Stimulated activated CD8-positive, alpha-beta memory T cell treated with anti-CD3 and anti-CD28 coated beads, Interleukin-15, amount 100 ng/mL, for 4 hours (primary cell): ENCODE measurements around the gene GPR17.

ENCODE experiments used
- DNase-seq, 2 donors: peaks; one replicate each; pipeline ENCODE4 v3.0.0-alpha.2; 2020; ENCODE audit warnings: low read depth in 2 of 2

The GPR17 gene

GRCh38 chr2:127614731-127615130, 31.2 kb upstream of the GPR17 start:
- no peak for DNase-seq

GRCh38 chr2:127615511-127616166, 30.3 kb upstream of the GPR17 start:
- DNase-seq: no peak

GRCh38 chr2:127618551-127619202, 27.3 kb upstream of the GPR17 start:
- no peak for DNase-seq

GRCh38 chr2:127619203-127619590, 26.8 kb upstream of the GPR17 start:
- no peak for DNase-seq

- no peak for DNase-seq
These were observed 25.9 kb upstream of the GPR17 start for GRCh38 chr2:127619877-127620705.

- DNase-seq: no peak
These were observed 25.1 kb upstream of the GPR17 start for GRCh38 chr2:127620866-127621265.

- no peak for DNase-seq
These were observed 23.9 kb upstream of the GPR17 start for GRCh38 chr2:127621981-127622431.

- DNase-seq: no peak
These were observed 23.2 kb upstream of the GPR17 start for GRCh38 chr2:127622561-127623387.

GRCh38 chr2:127623388-127624319, 22.3 kb upstream of the GPR17 start:
- no peak for DNase-seq

- DNase-seq: no peak
These were observed 21.6 kb upstream of the GPR17 start for GRCh38 chr2:127624320-127624755.

GRCh38 chr2:127624756-127625571, 21.0 kb upstream of the GPR17 start:
- no peak for DNase-seq

- no peak for DNase-seq
These were observed 20.4 kb upstream of the GPR17 start for GRCh38 chr2:127625572-127625951.

- DNase-seq: no peak
These were observed 19.8 kb upstream of the GPR17 start for GRCh38 chr2:127626175-127626574.

GRCh38 chr2:127626917-127627739, 18.8 kb upstream of the GPR17 start:
- no peak for DNase-seq

- DNase-seq: no peak
These were observed 18.0 kb upstream of the GPR17 start for GRCh38 chr2:127627740-127628571.

GRCh38 chr2:127628767-127629614, 17.0 kb upstream of the GPR17 start:
- no peak for DNase-seq

GRCh38 chr2:127629637-127630036, 16.3 kb upstream of the GPR17 start:
- DNase-seq: no peak
